NB4 (cell line): Measurements from ENCODE around the gene SS18L1.

Experiments used
- MYC ChIP-seq: IDR thresholded peaks from 2 replicates; pipeline ENCODE4 v1.6.1; 2011; ENCODE audit warnings: low read depth, low read length
- TF ChIP-seq, protein P1 (sequence below): IDR thresholded peaks from one replicate; pipeline ENCODE4 v1.5.1; 2012; ENCODE audit warnings: low read depth, low read length

GRCh38 chr20:62195075-62195405 is 51.5 kb downstream of the SS18L1 start:
- TF ChIP-seq, protein P1, sequence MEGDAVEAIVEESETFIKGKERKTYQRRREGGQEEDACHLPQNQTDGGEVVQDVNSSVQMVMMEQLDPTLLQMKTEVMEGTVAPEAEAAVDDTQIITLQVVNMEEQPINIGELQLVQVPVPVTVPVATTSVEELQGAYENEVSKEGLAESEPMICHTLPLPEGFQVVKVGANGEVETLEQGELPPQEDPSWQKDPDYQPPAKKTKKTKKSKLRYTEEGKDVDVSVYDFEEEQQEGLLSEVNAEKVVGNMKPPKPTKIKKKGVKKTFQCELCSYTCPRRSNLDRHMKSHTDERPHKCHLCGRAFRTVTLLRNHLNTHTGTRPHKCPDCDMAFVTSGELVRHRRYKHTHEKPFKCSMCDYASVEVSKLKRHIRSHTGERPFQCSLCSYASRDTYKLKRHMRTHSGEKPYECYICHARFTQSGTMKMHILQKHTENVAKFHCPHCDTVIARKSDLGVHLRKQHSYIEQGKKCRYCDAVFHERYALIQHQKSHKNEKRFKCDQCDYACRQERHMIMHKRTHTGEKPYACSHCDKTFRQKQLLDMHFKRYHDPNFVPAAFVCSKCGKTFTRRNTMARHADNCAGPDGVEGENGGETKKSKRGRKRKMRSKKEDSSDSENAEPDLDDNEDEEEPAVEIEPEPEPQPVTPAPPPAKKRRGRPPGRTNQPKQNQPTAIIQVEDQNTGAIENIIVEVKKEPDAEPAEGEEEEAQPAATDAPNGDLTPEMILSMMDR = no peak
- TF ChIP-seq MYC = no peak
